ENCODE data around the gene ECI1.

DNA sequence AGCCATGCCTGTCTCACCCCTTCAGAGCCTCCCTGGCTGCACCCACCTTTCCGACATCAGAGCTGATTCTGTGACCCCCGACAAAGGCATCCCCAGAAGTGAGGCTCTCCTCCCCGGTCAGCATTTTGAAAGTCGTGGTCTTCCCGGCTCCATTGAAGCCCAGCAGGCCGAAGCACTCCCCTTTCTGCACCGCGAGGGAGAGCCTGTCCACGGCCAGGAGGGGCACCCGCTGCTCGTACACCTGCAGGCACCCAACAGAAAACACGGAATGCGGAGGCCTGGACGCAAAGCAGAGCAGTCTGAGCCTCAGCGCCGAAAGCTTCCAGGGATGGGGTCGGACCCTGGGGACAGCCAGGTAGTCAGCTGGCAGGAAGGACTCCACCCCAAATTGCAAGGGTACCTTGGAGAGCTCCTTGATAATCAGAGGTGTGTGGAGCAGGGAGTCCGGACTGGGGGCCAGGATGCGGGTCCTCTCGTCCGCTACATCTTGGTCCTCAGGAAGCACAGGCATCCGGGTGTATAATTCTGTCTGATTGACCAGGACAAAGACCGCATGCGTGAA is 29.7 kb upstream of the ECI1 start:
- no peak for TF ChIP-seq EZH2 (IDR thresholded peaks at IDR 0.05; ENCODE audit: low read length, unreplicated experiment)
- TF ChIP-seq, protein P1, sequence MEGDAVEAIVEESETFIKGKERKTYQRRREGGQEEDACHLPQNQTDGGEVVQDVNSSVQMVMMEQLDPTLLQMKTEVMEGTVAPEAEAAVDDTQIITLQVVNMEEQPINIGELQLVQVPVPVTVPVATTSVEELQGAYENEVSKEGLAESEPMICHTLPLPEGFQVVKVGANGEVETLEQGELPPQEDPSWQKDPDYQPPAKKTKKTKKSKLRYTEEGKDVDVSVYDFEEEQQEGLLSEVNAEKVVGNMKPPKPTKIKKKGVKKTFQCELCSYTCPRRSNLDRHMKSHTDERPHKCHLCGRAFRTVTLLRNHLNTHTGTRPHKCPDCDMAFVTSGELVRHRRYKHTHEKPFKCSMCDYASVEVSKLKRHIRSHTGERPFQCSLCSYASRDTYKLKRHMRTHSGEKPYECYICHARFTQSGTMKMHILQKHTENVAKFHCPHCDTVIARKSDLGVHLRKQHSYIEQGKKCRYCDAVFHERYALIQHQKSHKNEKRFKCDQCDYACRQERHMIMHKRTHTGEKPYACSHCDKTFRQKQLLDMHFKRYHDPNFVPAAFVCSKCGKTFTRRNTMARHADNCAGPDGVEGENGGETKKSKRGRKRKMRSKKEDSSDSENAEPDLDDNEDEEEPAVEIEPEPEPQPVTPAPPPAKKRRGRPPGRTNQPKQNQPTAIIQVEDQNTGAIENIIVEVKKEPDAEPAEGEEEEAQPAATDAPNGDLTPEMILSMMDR (conservative IDR thresholded peaks at IDR 0.05; ENCODE audit: low read depth, low read length): no peak
- no peak for TF ChIP-seq EZH2phosphoT487 (IDR thresholded peaks at IDR 0.05; ENCODE audit: borderline replicate concordance, low read length)
